Body of pancreas (tissue), 4 donors: Measurements from ENCODE around the gene TAF12.

Experiments
- CTCF ChIP-seq, 7 experiments: fragments of 450-650 bp in 4 of 7; fragments of 200-600 bp in 3 of 7; sonication (generic) in 3 of 7; IDR thresholded peaks; one replicate each; pipeline ENCODE4 v1.5.1; 2016 to 2019; ENCODE audit warnings: antibody characterized with exemption in 7 of 7
- POLR2A ChIP-seq, 3 donors: fragments of 450-650 bp; IDR thresholded peaks; one replicate each; pipeline ENCODE4 v1.6.1; 2016; ENCODE audit warnings: antibody characterized with exemption in 3 of 3, mild to moderate bottlenecking in 2 of 3

GRCh38 chr1:28592321-28593071 lies 50.4 kb downstream of the TAF12 start:
- TF ChIP-seq CTCF (IDR thresholded peaks at IDR 0.05) (no peak), POLR2A (IDR thresholded peaks at IDR 0.05) (no peak)
